GM12878 (cell line): ENCODE results near the gene AEN.

Experiments
- BMI1 ChIP-seq: fragments of 450-650 bp; IDR thresholded peaks from 2 replicates; pipeline ENCODE4 v1.6.1; 2016; ENCODE audit warnings: mild to moderate bottlenecking, moderate library complexity, borderline replicate concordance
- HCFC1 ChIP-seq: fragments of 150-350 bp; IDR thresholded peaks from 2 replicates; pipeline ENCODE4 v1.6.1; 2014; ENCODE audit warnings: low read length
- MYC ChIP-seq: IDR thresholded peaks from 2 replicates; pipeline ENCODE4 v1.6.1; 2011; ENCODE audit warnings: mild to moderate bottlenecking, low read length, moderate library complexity, inconsistent platforms; ENCODE audit not compliant: insufficient read depth, insufficient replicate concordance, insufficient read length, severe bottlenecking
- POLR2A ChIP-seq: IDR thresholded peaks from 2 replicates; pipeline ENCODE4 v1.6.1; 2011; ENCODE audit warnings: low read depth, mild to moderate bottlenecking, low read length
- TAF1 ChIP-seq: IDR thresholded peaks from 2 replicates; pipeline ENCODE4 v1.6.1; 2011; ENCODE audit warnings: mild to moderate bottlenecking, low read depth, low read length, borderline replicate concordance
- TBL1XR1 ChIP-seq: IDR thresholded peaks from 2 replicates; pipeline ENCODE4 v1.6.1; 2012; ENCODE audit warnings: low read depth, low read length, improper control_type of control experiment
- TF ChIP-seq, protein P1 (sequence below): fragments of 450-650 bp; formaldehyde crosslinking; IDR thresholded peaks from 2 replicates; pipeline ENCODE4 v1.4.0; 2020; ENCODE audit warnings: mild to moderate bottlenecking, moderate library complexity
- TF ChIP-seq, protein P2 (sequence below): IDR thresholded peaks from 2 replicates; pipeline ENCODE4 v1.6.1; 2012; ENCODE audit warnings: low read length, inconsistent platforms

DNA sequence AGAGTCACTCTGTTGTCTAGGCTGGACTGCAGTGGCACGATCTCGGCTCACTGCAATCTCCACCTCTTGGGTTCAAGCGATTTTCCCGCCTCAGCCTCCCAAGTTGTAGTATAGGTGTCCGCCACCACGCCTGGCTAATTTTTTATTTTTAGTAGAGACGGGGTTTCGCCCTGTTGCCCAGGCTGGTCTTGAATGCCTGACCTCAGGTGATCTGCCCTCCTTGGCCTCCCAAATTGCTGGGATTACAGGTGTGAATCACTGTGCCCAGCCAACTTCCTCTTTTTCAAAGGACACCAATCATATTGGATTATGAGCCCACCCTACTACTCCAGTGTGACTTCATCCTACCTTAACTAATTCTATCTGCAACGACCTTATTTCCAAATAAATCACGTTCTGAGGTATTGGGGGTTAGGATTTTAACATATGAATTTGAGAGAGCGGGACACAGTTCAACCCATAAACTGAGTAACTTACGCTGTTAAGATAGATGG is 20.9 kb downstream of the AEN start:
- TF ChIP-seq, protein P1, sequence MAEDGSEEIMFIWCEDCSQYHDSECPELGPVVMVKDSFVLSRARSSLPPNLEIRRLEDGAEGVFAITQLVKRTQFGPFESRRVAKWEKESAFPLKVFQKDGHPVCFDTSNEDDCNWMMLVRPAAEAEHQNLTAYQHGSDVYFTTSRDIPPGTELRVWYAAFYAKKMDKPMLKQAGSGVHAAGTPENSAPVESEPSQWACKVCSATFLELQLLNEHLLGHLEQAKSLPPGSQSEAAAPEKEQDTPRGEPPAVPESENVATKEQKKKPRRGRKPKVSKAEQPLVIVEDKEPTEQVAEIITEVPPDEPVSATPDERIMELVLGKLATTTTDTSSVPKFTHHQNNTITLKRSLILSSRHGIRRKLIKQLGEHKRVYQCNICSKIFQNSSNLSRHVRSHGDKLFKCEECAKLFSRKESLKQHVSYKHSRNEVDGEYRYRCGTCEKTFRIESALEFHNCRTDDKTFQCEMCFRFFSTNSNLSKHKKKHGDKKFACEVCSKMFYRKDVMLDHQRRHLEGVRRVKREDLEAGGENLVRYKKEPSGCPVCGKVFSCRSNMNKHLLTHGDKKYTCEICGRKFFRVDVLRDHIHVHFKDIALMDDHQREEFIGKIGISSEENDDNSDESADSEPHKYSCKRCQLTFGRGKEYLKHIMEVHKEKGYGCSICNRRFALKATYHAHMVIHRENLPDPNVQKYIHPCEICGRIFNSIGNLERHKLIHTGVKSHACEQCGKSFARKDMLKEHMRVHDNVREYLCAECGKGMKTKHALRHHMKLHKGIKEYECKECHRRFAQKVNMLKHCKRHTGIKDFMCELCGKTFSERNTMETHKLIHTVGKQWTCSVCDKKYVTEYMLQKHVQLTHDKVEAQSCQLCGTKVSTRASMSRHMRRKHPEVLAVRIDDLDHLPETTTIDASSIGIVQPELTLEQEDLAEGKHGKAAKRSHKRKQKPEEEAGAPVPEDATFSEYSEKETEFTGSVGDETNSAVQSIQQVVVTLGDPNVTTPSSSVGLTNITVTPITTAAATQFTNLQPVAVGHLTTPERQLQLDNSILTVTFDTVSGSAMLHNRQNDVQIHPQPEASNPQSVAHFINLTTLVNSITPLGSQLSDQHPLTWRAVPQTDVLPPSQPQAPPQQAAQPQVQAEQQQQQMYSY (CRISPR knock-in tag): no peak
- TF ChIP-seq MYC (no peak), BMI1 (no peak), POLR2A (no peak), HCFC1 (no peak), TAF1 (no peak), TBL1XR1 (no peak)
- TF ChIP-seq, protein P2, sequence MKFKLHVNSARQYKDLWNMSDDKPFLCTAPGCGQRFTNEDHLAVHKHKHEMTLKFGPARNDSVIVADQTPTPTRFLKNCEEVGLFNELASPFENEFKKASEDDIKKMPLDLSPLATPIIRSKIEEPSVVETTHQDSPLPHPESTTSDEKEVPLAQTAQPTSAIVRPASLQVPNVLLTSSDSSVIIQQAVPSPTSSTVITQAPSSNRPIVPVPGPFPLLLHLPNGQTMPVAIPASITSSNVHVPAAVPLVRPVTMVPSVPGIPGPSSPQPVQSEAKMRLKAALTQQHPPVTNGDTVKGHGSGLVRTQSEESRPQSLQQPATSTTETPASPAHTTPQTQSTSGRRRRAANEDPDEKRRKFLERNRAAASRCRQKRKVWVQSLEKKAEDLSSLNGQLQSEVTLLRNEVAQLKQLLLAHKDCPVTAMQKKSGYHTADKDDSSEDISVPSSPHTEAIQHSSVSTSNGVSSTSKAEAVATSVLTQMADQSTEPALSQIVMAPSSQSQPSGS: 0 out of 2 replicates have a peak, but pooled peaks have one; percentile 7
